GM21515 (cell line): ENCODE measurements around the gene PKNOX1.
A peak's percentile ranks its signal among the peaks of the same experiment; 100 is the strongest.
"Not testable (repeated sequence)": the region's sequence is repeated elsewhere in the genome, so short reads cannot be mapped to it uniquely, and the experiment has no call there.

Experiments
- ATAC-seq: cut with Tn5 transposase; IDR thresholded peaks from one replicate; pipeline ENCODE4 v1.9.1; 2021; ENCODE audit not compliant: unreplicated experiment

PKNOX1 gene

GRCh38 chr21:42949094-42949755, 25.1 kb upstream of the PKNOX1 start:
- not testable (repeated sequence) for ATAC-seq

- ATAC-seq: not testable (repeated sequence)
Observed at GRCh38 chr21:42951193-42951592, 23.2 kb upstream of the PKNOX1 start.

- peak; percentile 100 for ATAC-seq
Observed at GRCh38 chr21:42956824-42957630, 17.3 kb upstream of the PKNOX1 start.

GRCh38 chr21:42958122-42958521, 16.2 kb upstream of the PKNOX1 start:
- ATAC-seq: not testable (repeated sequence)

- no peak for ATAC-seq
Observed at GRCh38 chr21:42959728-42960127, 14.6 kb upstream of the PKNOX1 start.

- no peak for ATAC-seq
Observed at GRCh38 chr21:42962380-42963007, 11.9 kb upstream of the PKNOX1 start.

- ATAC-seq: no peak
Observed at GRCh38 chr21:42964086-42964485, 10.3 kb upstream of the PKNOX1 start.

- no peak for ATAC-seq
Observed at GRCh38 chr21:42964546-42965210, 9.7 kb upstream of the PKNOX1 start.

GRCh38 chr21:42965211-42965560, 9.2 kb upstream of the PKNOX1 start:
- ATAC-seq: no peak

- ATAC-seq: not testable (repeated sequence)
Observed at GRCh38 chr21:42967616-42968015, 6.7 kb upstream of the PKNOX1 start.

GRCh38 chr21:42969193-42969600, 5.2 kb upstream of the PKNOX1 start:
- ATAC-seq: no peak

GRCh38 chr21:42970946-42971653, 3.3 kb upstream of the PKNOX1 start:
- ATAC-seq: no peak

- ATAC-seq: no peak
Observed at GRCh38 chr21:42971897-42972275, 2.5 kb upstream of the PKNOX1 start.

- ATAC-seq: peak; percentile 21
Observed at GRCh38 chr21:42973309-42973990, 912 bp upstream of the PKNOX1 start.

- ATAC-seq: peak; percentile 22
Observed at GRCh38 chr21:42974832-42975820, 764 bp downstream of the PKNOX1 start.

GRCh38 chr21:42975886-42976608, 1.7 kb downstream of the PKNOX1 start:
- no peak for ATAC-seq

GRCh38 chr21:42980312-42981213, 6.2 kb downstream of the PKNOX1 start:
- no peak for ATAC-seq

GRCh38 chr21:42981214-42981523, 6.8 kb downstream of the PKNOX1 start:
- no peak for ATAC-seq
